ENCODE results near the gene HMGN4.
"Not testable (repeated sequence)": the region's sequence is repeated elsewhere in the genome, so short reads cannot be mapped to it uniquely, and the experiment has no call there.

Gene HMGN4

GRCh38 chr6:26522486-26523228 lies 15.5 kb upstream of the HMGN4 start:
- Histone ChIP-seq H3K4me3 (ENCODE audit: insufficient read depth in 1 of 2, low read depth in 1 of 2, low read length in 2 of 2) (peak overlapping the region in 1 of 2 experiments; percentile 81), H3K27ac (ENCODE audit: low read length, poor library complexity, severe bottlenecking) (peak overlapping the region; percentile 55), H3K4me2 (ENCODE audit: low read length, poor library complexity, severe bottlenecking) (peak overlapping the region; percentile 70), H3K9ac (ENCODE audit: low read length) (peak overlapping the region; percentile 91)
- H3K27me3 ChIP-seq (ENCODE audit: control insufficient read depth in 1 of 2, insufficient read depth in 1 of 2, low read length in 2 of 2); H2BK12ac ChIP-seq (ENCODE audit: low read length in 2 of 2); H2AFZ ChIP-seq (ENCODE audit: low read depth, low read length); H3K4me1 ChIP-seq (ENCODE audit: control insufficient read depth, insufficient read depth, low read depth, low read length); H2BK15ac ChIP-seq (ENCODE audit: low read depth, poor library complexity, severe bottlenecking); H2AK5ac ChIP-seq (ENCODE audit: low read length, severe bottlenecking); H3K23ac ChIP-seq (ENCODE audit: low read length in 2 of 2); H2BK5ac ChIP-seq (ENCODE audit: low read depth, low read length, poor library complexity, severe bottlenecking); H3K4ac ChIP-seq (ENCODE audit: low read depth in 1 of 2, low read length in 2 of 2); H4K91ac ChIP-seq (ENCODE audit: low read length); H3K14ac ChIP-seq (ENCODE audit: low read length in 2 of 2); H3K18ac ChIP-seq (ENCODE audit: low read depth in 1 of 2, low read length in 2 of 2); H2BK120ac ChIP-seq (ENCODE audit: low read depth, low read length); H3K79me1 ChIP-seq (replicated peaks; ENCODE audit: low read length, poor library complexity, severe bottlenecking); H3K36me3 ChIP-seq (ENCODE audit: control insufficient read depth in 1 of 2, insufficient read depth in 2 of 2, low read depth in 1 of 2, low read length in 2 of 2); H4K8ac ChIP-seq (ENCODE audit: low read length); H3K9me3 ChIP-seq (ENCODE audit: control insufficient read depth, low read length): not testable (repeated sequence)
- peak; percentile 25 for DNase-seq
- WGBS: 77% methylated on average over 6 of the region's 11 CpGs

GRCh38 chr6:26524314-26524713 lies 13.9 kb upstream of the HMGN4 start:
- not testable (repeated sequence) for H3K9me3 ChIP-seq (ENCODE audit: control insufficient read depth, low read length); H4K91ac ChIP-seq (ENCODE audit: low read length); H2BK12ac ChIP-seq (ENCODE audit: low read length in 2 of 2); DNase-seq; H3K18ac ChIP-seq (ENCODE audit: low read depth in 1 of 2, low read length in 2 of 2); H3K4me1 ChIP-seq (ENCODE audit: control insufficient read depth, insufficient read depth, low read depth, low read length); H4K8ac ChIP-seq (ENCODE audit: low read length); H2AK5ac ChIP-seq (ENCODE audit: low read length, severe bottlenecking); H2BK15ac ChIP-seq (ENCODE audit: low read depth, poor library complexity, severe bottlenecking); H3K36me3 ChIP-seq (ENCODE audit: control insufficient read depth in 1 of 2, insufficient read depth in 2 of 2, low read depth in 1 of 2, low read length in 2 of 2); H3K4ac ChIP-seq (ENCODE audit: low read depth in 1 of 2, low read length in 2 of 2); H3K4me3 ChIP-seq (ENCODE audit: insufficient read depth in 1 of 2, low read depth in 1 of 2, low read length in 2 of 2); H2BK120ac ChIP-seq (ENCODE audit: low read depth, low read length); H3K27ac ChIP-seq (ENCODE audit: low read length, poor library complexity, severe bottlenecking); H3K9ac ChIP-seq (ENCODE audit: low read length); H3K79me1 ChIP-seq (replicated peaks; ENCODE audit: low read length, poor library complexity, severe bottlenecking); H2AFZ ChIP-seq (ENCODE audit: low read depth, low read length); H3K4me2 ChIP-seq (ENCODE audit: low read length, poor library complexity, severe bottlenecking); H2BK5ac ChIP-seq (ENCODE audit: low read depth, low read length, poor library complexity, severe bottlenecking); H3K14ac ChIP-seq (ENCODE audit: low read length in 2 of 2); H3K23ac ChIP-seq (ENCODE audit: low read length in 2 of 2); H3K27me3 ChIP-seq (ENCODE audit: control insufficient read depth in 1 of 2, insufficient read depth in 1 of 2, low read length in 2 of 2)
- WGBS: 93% methylated on average over 2 of the region's 2 CpGs

- Histone ChIP-seq H3K9me3 (ENCODE audit: control insufficient read depth, low read length) (no peaks in the 10 kb centered on the region), H3K18ac (ENCODE audit: low read depth in 1 of 2, low read length in 2 of 2) (no peak overlapping the region), H3K79me1 (replicated peaks; ENCODE audit: low read length, poor library complexity, severe bottlenecking) (peaks cover 2% of the 10 kb centered on the region), H3K27me3 (ENCODE audit: control insufficient read depth in 1 of 2, insufficient read depth in 1 of 2, low read length in 2 of 2) (no peaks in the 10 kb centered on the region), H2BK15ac (ENCODE audit: low read depth, poor library complexity, severe bottlenecking) (no peak overlapping the region), H3K9ac (ENCODE audit: low read length) (no peak overlapping the region), H3K14ac (ENCODE audit: low read length in 2 of 2) (no peak overlapping the region), H4K91ac (ENCODE audit: low read length) (no peak overlapping the region), H3K4me3 (ENCODE audit: insufficient read depth in 1 of 2, low read depth in 1 of 2, low read length in 2 of 2) (no peak overlapping the region), H2BK12ac (ENCODE audit: low read length in 2 of 2) (no peak overlapping the region), H2BK120ac (ENCODE audit: low read depth, low read length) (no peak overlapping the region), H2BK5ac (ENCODE audit: low read depth, low read length, poor library complexity, severe bottlenecking) (no peak overlapping the region), H2AFZ (ENCODE audit: low read depth, low read length) (no peak overlapping the region), H4K8ac (ENCODE audit: low read length) (no peak overlapping the region), H3K23ac (ENCODE audit: low read length in 2 of 2) (no peak overlapping the region), H3K27ac (ENCODE audit: low read length, poor library complexity, severe bottlenecking) (no peak overlapping the region), H3K4ac (ENCODE audit: low read depth in 1 of 2, low read length in 2 of 2) (no peak overlapping the region), H2AK5ac (ENCODE audit: low read length, severe bottlenecking) (no peak overlapping the region), H3K4me2 (ENCODE audit: low read length, poor library complexity, severe bottlenecking) (no peak overlapping the region), H3K36me3 (ENCODE audit: control insufficient read depth in 1 of 2, insufficient read depth in 2 of 2, low read depth in 1 of 2, low read length in 2 of 2) (no peaks in the 10 kb centered on the region), H3K4me1 (ENCODE audit: control insufficient read depth, insufficient read depth, low read depth, low read length) (peaks cover 4% of the 10 kb centered on the region)
- no peak for DNase-seq
- WGBS: 86% methylated on average over 5 of the region's 7 CpGs
Measured at GRCh38 chr6:26524722-26525370, 13.3 kb upstream of the HMGN4 start.

- Histone ChIP-seq H3K14ac (ENCODE audit: low read length in 2 of 2) (no peak overlapping the region), H2BK15ac (ENCODE audit: low read depth, poor library complexity, severe bottlenecking) (no peak overlapping the region), H3K9me3 (ENCODE audit: control insufficient read depth, low read length) (no peaks in the 10 kb centered on the region), H3K4me1 (ENCODE audit: control insufficient read depth, insufficient read depth, low read depth, low read length) (peaks cover 3% of the 10 kb centered on the region), H3K27me3 (ENCODE audit: control insufficient read depth in 1 of 2, insufficient read depth in 1 of 2, low read length in 2 of 2) (no peaks in the 10 kb centered on the region), H3K36me3 (ENCODE audit: control insufficient read depth in 1 of 2, insufficient read depth in 2 of 2, low read depth in 1 of 2, low read length in 2 of 2) (no peaks in the 10 kb centered on the region), H3K4me3 (ENCODE audit: insufficient read depth in 1 of 2, low read depth in 1 of 2, low read length in 2 of 2) (no peak overlapping the region), H3K4ac (ENCODE audit: low read depth in 1 of 2, low read length in 2 of 2) (no peak overlapping the region), H2BK120ac (ENCODE audit: low read depth, low read length) (no peak overlapping the region), H3K79me1 (replicated peaks; ENCODE audit: low read length, poor library complexity, severe bottlenecking) (peaks cover 2% of the 10 kb centered on the region), H2BK12ac (ENCODE audit: low read length in 2 of 2) (no peak overlapping the region), H2BK5ac (ENCODE audit: low read depth, low read length, poor library complexity, severe bottlenecking) (no peak overlapping the region), H3K9ac (ENCODE audit: low read length) (no peak overlapping the region), H4K91ac (ENCODE audit: low read length) (no peak overlapping the region), H2AK5ac (ENCODE audit: low read length, severe bottlenecking) (no peak overlapping the region), H3K27ac (ENCODE audit: low read length, poor library complexity, severe bottlenecking) (no peak overlapping the region), H3K4me2 (ENCODE audit: low read length, poor library complexity, severe bottlenecking) (no peak overlapping the region), H3K23ac (ENCODE audit: low read length in 2 of 2) (no peak overlapping the region), H2AFZ (ENCODE audit: low read depth, low read length) (no peak overlapping the region), H3K18ac (ENCODE audit: low read depth in 1 of 2, low read length in 2 of 2) (no peak overlapping the region), H4K8ac (ENCODE audit: low read length) (no peak overlapping the region)
- WGBS: 79% methylated on average over 2 of the region's 2 CpGs
- DNase-seq: no peak
Measured at GRCh38 chr6:26525838-26526237, 12.3 kb upstream of the HMGN4 start.
